Ishikawa (cell line): Measurements from ENCODE around the gene ZNF343.

Experiments
- CEBPB ChIP-seq: IDR thresholded peaks from 2 replicates; pipeline ENCODE4 v1.6.1; 2012
- CREB1 ChIP-seq: IDR thresholded peaks from 2 replicates; pipeline ENCODE4 v1.6.1; 2012; ENCODE audit warnings: low read depth
- EGR1 ChIP-seq: IDR thresholded peaks from 2 replicates; pipeline ENCODE4 v1.6.1; 2012
- EP300 ChIP-seq: IDR thresholded peaks from 2 replicates; pipeline ENCODE4 v1.6.1; 2012; ENCODE audit warnings: borderline replicate concordance
- NFIC ChIP-seq: IDR thresholded peaks from 2 replicates; pipeline ENCODE4 v1.6.1; 2012
- RAD21 ChIP-seq: IDR thresholded peaks from 2 replicates; pipeline ENCODE4 v1.6.1; 2012; ENCODE audit warnings: low read depth
- TAF1 ChIP-seq: IDR thresholded peaks from 2 replicates; pipeline ENCODE4 v1.6.1; 2012; ENCODE audit warnings: low read depth, mild to moderate bottlenecking
- TEAD4 ChIP-seq: IDR thresholded peaks from 2 replicates; pipeline ENCODE4 v1.6.1; 2012
- YY1 ChIP-seq: IDR thresholded peaks from 2 replicates; pipeline ENCODE4 v1.6.1; 2012; ENCODE audit warnings: low read depth
- ZBTB7A ChIP-seq: IDR thresholded peaks from 2 replicates; pipeline ENCODE4 v1.6.1; 2012; ENCODE audit warnings: low read depth
- TF ChIP-seq, protein P1 (sequence below): IDR thresholded peaks from 2 replicates; pipeline ENCODE4 v1.6.1; 2012; ENCODE audit warnings: low read depth, mild to moderate bottlenecking
- TF ChIP-seq, protein P2 (sequence below): IDR thresholded peaks from 2 replicates; pipeline ENCODE4 v1.6.1; 2012

DNA sequence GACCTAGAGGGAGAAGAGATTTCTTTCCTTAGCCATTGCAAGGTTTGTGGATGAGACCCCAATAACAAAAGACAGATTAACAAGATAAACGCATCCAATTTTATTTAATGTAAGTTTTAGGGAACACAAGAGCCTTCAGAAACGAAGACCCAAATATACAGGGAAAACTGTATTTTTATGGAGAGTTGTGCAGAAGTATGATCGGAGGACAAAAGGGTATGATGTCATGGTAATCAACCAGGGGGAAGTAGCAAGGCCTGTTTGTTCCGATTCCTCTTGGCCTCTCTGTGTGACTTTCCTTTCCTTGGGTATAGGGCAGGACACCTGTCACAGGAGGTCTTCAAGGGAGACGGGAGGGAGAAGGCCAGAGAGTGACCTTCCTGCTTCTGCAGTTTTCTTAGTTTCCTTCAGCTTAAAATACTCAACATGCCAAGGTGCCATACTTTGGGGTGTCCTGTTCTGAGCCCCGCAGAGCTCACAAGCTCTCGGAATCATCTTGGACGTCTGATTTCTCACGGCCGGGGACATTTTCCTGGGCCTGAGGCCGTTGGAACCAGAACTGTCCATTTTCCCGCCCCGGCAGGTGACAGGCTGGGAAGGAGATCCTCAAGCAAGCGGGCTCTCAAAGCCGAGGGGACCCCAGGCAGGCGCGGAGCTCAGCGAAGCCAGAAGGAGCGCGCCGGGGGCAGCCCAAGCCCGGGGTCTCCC is 49.3 kb upstream of the ZNF343 start:
- TF ChIP-seq TAF1, result no peak
- TF ChIP-seq TEAD4, result no peak
- TF ChIP-seq NFIC, result no peak
- no peak for TF ChIP-seq RAD21
- TF ChIP-seq, protein P1, sequence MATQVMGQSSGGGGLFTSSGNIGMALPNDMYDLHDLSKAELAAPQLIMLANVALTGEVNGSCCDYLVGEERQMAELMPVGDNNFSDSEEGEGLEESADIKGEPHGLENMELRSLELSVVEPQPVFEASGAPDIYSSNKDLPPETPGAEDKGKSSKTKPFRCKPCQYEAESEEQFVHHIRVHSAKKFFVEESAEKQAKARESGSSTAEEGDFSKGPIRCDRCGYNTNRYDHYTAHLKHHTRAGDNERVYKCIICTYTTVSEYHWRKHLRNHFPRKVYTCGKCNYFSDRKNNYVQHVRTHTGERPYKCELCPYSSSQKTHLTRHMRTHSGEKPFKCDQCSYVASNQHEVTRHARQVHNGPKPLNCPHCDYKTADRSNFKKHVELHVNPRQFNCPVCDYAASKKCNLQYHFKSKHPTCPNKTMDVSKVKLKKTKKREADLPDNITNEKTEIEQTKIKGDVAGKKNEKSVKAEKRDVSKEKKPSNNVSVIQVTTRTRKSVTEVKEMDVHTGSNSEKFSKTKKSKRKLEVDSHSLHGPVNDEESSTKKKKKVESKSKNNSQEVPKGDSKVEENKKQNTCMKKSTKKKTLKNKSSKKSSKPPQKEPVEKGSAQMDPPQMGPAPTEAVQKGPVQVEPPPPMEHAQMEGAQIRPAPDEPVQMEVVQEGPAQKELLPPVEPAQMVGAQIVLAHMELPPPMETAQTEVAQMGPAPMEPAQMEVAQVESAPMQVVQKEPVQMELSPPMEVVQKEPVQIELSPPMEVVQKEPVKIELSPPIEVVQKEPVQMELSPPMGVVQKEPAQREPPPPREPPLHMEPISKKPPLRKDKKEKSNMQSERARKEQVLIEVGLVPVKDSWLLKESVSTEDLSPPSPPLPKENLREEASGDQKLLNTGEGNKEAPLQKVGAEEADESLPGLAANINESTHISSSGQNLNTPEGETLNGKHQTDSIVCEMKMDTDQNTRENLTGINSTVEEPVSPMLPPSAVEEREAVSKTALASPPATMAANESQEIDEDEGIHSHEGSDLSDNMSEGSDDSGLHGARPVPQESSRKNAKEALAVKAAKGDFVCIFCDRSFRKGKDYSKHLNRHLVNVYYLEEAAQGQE, result no peak
- no peak for TF ChIP-seq YY1
- TF ChIP-seq EGR1, result no peak
- no peak for TF ChIP-seq EP300
- TF ChIP-seq, protein P2, sequence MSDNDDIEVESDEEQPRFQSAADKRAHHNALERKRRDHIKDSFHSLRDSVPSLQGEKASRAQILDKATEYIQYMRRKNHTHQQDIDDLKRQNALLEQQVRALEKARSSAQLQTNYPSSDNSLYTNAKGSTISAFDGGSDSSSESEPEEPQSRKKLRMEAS, result no peak
- TF ChIP-seq ZBTB7A, result no peak
- TF ChIP-seq CEBPB, result no peak
- no peak for TF ChIP-seq CREB1
